HG03565 (cell line): ENCODE data around the gene DIPK1B.

Source experiments
- ATAC-seq: cut with Tn5 transposase; IDR thresholded peaks from one replicate; pipeline ENCODE4 v1.9.1; 2021; ENCODE audit warnings: mild to moderate bottlenecking, moderate library complexity; ENCODE audit not compliant: unreplicated experiment

DIPK1B gene

GRCh38 chr9:136718345-136719194 lies 6.2 kb downstream of the DIPK1B start:
- ATAC-seq: no peak

GRCh38 chr9:136719195-136719880 lies 7.0 kb downstream of the DIPK1B start:
- ATAC-seq: no peak

DNA sequence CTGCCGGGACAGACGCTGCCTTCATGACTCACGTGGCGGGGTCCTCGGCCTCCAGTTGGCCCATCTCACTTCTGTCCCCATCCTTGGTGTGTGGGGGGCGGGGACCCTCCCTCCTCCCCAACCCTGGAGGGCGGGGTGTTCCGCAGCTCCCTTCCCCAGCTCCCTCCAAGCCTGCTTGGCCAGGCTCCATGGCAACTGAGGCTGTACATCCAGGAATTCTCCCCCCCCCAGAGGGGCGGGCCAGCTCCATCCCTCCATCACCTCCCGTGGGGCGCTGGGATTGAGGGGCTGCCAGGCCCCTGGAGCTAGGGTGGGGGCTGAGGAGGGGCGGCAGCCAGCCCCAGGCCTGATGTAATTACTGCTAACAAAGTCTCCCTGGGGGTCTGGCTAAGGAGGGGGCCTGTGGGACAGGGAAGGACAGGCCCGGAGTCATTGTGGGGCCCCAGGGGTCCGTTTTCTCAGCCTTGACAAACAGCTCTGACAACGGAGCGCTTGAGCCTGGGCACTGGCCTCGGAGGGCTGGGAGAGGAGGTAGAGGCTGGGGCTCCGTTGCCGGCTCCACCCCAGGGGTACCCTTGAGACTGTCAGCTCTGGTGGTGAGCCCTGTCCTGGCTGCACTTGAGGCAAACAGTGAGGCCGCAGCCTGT lies 8.0 kb downstream of the DIPK1B start:
- no peak for ATAC-seq

DNA sequence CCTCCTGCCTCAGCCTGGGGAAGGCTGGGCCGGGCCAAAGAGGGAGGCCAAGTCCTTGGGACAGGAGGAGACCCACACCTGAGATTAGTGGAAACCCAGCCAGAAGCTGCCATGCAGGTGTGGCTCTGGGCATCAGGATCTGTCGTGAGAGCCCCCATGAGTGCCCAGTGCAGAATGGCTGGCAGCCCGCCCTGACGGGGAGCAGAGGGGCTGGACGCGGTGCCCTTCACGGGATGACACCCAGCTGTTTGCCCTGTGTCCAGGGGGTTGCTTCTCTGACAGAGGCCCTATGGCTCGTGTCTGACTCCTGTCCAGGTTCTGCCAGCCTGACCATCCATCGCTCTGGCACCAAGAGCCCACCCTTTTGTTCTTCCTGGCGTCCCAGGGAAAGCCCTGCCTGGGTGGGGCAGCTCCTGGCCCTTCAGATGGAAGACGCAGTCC lies 8.5 kb downstream of the DIPK1B start:
- no peak for ATAC-seq

- ATAC-seq: no peak
Measured at GRCh38 chr9:136721339-136722092, 9.1 kb downstream of the DIPK1B start.

DNA sequence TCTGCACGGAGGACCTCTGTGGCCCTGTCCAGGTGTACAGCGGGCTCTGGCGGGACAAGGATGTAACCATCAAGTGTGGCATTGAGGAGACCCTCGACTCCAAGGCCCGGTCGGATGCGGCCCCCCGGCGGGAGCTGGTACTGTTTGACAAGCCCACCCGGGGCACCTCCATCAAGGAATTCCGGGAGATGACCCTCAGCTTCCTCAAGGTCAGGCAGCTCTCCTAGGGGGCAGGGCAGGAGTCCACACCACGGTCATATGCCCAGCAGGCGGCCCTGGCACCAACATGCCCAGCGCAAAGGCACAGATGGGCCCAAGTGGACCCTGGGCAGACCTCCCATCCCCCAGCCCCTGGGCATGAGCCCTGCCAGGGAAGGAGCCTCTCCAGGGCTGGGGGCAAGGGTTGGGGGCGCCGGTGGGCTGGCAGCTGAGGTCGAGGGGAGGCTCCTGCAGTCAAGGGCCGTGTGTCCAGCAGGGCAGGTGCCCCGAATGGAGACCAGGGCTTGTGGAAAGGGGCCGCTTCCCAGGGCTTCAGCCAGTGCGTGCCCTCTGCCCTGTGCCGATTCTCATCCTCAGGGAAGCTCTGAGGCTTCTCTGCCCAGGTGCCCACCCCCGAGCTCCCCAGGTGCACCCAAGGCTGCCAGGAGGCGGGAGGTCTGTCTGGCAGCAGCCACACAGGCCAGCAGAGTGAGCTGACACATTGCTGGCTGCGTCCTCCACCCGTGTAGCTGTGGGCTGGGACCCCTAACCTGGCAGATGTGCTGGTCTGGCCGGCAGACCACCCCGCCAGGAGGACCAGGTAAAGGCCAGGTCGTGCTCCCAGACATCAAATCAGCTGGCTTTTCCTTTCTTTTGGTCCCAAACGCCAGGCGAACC lies 10.0 kb downstream of the DIPK1B start:
- ATAC-seq: no peak

- no peak for ATAC-seq
Measured at GRCh38 chr9:136722969-136723356, 10.6 kb downstream of the DIPK1B start.

GRCh38 chr9:136723362-136723976 lies 11.1 kb downstream of the DIPK1B start:
- ATAC-seq: no peak

GRCh38 chr9:136723989-136724388 lies 11.6 kb downstream of the DIPK1B start:
- ATAC-seq: no peak

DNA sequence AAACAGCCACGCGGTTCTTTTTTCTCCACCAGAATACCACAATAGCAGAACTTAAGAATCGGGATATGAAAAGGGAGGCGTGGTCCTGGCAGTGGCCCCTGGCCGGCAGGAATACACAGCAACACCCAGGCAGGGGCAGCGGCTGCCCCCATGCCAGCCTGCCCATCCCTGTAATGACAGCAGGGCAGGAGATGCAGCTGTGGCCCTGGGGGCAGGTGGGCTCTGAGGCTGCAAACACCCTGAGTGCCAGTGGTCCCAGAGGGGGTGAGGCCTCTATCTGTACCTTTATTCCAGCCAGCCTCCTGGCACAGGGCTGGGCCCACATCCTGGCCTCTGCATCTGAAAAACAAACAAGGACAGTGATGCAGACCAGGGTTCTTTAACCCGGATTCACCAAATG lies 12.4 kb downstream of the DIPK1B start:
- ATAC-seq: no peak

- no peak for ATAC-seq
Measured at GRCh38 chr9:136725612-136726011, 13.2 kb downstream of the DIPK1B start.

- ATAC-seq: no peak
Measured at GRCh38 chr9:136726118-136726517, 13.7 kb downstream of the DIPK1B start.

GRCh38 chr9:136726631-136727191 lies 14.3 kb downstream of the DIPK1B start:
- ATAC-seq: no peak

DNA sequence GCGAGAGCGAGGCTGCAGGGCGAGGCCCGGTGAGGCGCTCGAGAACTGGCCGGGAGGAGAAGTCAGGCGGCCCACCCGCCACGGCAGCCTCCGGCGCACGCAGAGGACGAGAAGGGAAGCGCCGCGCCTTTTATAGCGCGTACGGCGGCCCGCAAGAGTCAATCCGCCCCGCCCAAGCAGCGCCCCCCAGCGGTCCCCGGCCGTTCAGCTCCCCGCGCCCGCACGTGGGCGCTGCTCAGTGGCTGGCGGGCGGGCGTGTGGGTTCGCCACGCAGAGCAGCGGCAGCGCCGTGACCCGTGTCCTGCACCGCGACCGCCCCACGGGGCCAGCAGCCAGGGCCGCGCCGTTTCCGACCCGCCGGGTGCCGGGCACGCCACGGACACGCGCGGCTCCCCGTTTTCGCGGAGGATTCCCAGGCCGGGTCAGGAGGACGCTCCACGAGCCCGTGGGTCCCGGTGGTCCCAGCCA lies 15.7 kb downstream of the DIPK1B start:
- peak; percentile 50 for ATAC-seq

GRCh38 chr9:136728548-136729123 lies 16.3 kb downstream of the DIPK1B start:
- peak; percentile 12 for ATAC-seq

DNA sequence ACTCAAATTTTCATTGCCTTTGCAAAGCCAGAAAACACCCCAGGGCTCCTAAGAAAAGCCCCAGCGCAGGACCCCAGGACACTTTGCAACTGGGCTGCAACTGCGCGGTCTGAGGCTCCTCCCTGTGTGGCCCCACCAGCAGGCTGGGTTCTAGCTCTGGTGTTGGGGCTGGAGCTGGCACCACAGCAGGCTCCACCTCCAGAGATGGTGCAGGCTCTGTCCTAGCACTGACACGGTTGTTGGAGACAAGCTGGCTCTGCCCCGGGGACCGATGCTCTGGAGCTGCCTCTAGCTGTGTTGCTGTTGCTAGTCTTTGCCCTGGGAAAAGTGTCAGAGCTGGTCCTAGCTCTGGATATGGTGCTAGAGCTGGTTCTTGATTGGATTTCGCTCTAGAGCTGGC lies 16.8 kb downstream of the DIPK1B start:
- no peak for ATAC-seq

DNA sequence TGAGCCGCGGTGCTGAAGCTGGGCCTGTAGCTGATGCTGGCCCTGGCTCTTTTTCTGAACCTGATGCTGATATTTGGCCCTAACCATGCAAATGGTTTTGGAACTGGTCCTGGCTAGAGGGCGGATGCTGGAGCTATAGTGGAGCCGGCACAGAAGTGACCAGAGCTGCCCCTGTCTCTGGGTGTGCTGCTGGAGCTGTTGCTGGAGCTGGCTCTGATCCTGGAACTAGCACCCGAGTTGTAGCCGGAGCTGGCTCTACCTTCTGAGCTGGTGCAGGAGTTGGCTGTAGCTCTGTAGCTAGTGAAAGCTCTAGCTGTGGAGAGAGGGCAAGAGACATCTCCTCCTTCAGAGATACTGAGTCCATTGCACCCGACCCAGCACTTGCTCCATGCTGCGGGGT lies 17.6 kb downstream of the DIPK1B start:
- ATAC-seq: no peak

GRCh38 chr9:136732444-136733178 lies 20.2 kb downstream of the DIPK1B start:
- ATAC-seq: no peak
